Measurements from ENCODE around the gene RAF1.
A peak's percentile ranks its signal among the peaks of the same experiment; 100 is the strongest.

- TF ChIP-seq, protein P1, sequence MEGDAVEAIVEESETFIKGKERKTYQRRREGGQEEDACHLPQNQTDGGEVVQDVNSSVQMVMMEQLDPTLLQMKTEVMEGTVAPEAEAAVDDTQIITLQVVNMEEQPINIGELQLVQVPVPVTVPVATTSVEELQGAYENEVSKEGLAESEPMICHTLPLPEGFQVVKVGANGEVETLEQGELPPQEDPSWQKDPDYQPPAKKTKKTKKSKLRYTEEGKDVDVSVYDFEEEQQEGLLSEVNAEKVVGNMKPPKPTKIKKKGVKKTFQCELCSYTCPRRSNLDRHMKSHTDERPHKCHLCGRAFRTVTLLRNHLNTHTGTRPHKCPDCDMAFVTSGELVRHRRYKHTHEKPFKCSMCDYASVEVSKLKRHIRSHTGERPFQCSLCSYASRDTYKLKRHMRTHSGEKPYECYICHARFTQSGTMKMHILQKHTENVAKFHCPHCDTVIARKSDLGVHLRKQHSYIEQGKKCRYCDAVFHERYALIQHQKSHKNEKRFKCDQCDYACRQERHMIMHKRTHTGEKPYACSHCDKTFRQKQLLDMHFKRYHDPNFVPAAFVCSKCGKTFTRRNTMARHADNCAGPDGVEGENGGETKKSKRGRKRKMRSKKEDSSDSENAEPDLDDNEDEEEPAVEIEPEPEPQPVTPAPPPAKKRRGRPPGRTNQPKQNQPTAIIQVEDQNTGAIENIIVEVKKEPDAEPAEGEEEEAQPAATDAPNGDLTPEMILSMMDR (IDR thresholded peaks at IDR 0.05): peak in 1 of 6 experiments; percentile 7
- peak; percentile 88 to 91 for TF ChIP-seq POLR2A (IDR thresholded peaks at IDR 0.05)
Observed at GRCh38 chr3:12544652-12545472, 119.1 kb downstream of the RAF1 start.
